ENCODE data around the gene EIF1AD.

DNA sequence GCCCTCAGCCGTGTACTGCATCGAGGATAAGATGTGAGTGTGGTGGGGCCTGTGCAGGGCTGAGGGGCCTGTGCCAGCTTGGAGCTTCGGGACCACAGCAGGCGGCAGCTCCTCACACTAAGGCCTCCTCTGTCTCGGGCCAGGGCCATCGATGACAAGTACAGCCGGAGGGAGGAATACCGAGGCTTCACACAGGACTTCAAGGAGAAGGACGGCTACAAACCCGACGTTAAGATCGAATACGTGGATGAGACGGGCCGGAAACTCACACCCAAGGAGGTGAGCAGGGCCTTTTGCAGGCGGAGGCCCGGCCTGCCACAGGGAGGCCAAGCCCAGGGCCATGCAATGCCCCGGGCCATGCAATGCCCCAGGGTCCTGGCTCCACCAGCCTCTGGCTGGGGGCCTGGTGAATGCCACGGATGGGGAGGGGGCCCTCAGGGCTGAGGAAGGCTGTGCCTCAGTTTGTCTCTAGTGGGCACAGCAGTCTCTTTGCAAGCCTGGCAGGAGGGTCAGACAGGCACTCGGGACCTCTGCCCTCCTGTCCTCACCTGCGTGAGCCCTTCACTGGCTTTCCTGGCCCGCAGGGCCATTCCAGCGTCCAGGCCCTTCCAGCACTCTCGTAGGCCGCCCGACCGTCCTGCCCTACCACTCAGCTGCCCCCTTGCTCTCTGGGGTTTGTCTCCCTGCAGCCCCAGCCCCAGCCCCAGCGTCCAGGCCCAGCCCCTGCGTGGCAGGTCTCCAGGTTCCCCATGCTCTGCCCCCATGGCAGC is 24.2 kb downstream of the EIF1AD start:
- TF ChIP-seq, protein P1, sequence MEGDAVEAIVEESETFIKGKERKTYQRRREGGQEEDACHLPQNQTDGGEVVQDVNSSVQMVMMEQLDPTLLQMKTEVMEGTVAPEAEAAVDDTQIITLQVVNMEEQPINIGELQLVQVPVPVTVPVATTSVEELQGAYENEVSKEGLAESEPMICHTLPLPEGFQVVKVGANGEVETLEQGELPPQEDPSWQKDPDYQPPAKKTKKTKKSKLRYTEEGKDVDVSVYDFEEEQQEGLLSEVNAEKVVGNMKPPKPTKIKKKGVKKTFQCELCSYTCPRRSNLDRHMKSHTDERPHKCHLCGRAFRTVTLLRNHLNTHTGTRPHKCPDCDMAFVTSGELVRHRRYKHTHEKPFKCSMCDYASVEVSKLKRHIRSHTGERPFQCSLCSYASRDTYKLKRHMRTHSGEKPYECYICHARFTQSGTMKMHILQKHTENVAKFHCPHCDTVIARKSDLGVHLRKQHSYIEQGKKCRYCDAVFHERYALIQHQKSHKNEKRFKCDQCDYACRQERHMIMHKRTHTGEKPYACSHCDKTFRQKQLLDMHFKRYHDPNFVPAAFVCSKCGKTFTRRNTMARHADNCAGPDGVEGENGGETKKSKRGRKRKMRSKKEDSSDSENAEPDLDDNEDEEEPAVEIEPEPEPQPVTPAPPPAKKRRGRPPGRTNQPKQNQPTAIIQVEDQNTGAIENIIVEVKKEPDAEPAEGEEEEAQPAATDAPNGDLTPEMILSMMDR (IDR thresholded peaks at IDR 0.05) = no peak
- no peak for TF ChIP-seq EZH2 (IDR thresholded peaks at IDR 0.05)
